Neural progenitor cell (in vitro differentiated cells): ENCODE data around the gene MYOM1. TPM values are rescaled to one million over a fixed set of nuclear protein-coding genes. Genes with fewer than 3 reads are reported as not detected.
"Not testable (repeated sequence)": the region's sequence is repeated elsewhere in the genome, so short reads cannot be mapped to it uniquely, and the experiment has no call there.

Source experiments
- DNase-seq: peaks from one replicate; pipeline ENCODE4 v3.0.0-alpha.2; 2016; ENCODE audit warnings: low spot score
- H2AFZ ChIP-seq: fragments of 200-600 bp; sonication (generic); replicated peaks from 2 replicates; pipeline ENCODE4 v1.6.1; 2016; ENCODE audit warnings: antibody characterized with exemption
- H3F3A ChIP-seq: fragments of 200-600 bp; sonication (generic); 2 replicates; pipeline ENCODE4 v1.6.1; 2016; ENCODE audit warnings: antibody characterized with exemption, low read depth
- H3K27ac ChIP-seq: fragments of 200-600 bp; sonication (generic); 2 replicates; pipeline ENCODE4 v1.5.1; 2016; ENCODE audit warnings: mild to moderate bottlenecking
- H3K27me3 ChIP-seq: fragments of 200-600 bp; sonication (generic); 2 replicates; pipeline ENCODE4 v1.6.1; 2016; ENCODE audit warnings: mild to moderate bottlenecking, moderate library complexity
- H3K36me3 ChIP-seq: fragments of 200-600 bp; sonication (generic); 2 replicates; pipeline ENCODE4 v1.5.1; 2016
- H3K4me1 ChIP-seq: fragments of 200-600 bp; sonication (generic); 2 replicates; pipeline ENCODE4 v1.6.1; 2016; ENCODE audit warnings: mixed run types
- H3K4me2 ChIP-seq: fragments of 200-600 bp; sonication (generic); 2 replicates; pipeline ENCODE4 v1.6.1; 2016
- H3K4me3 ChIP-seq: fragments of 200-600 bp; sonication (generic); 2 replicates; pipeline ENCODE4 v1.5.1; 2016
- H3K79me2 ChIP-seq: fragments of 200-600 bp; sonication (generic); 2 replicates; pipeline ENCODE4 v1.6.1; 2016; ENCODE audit warnings: low read depth
- H3K9ac ChIP-seq: fragments of 200-600 bp; sonication (generic); 2 replicates; pipeline ENCODE4 v1.6.1; 2016
- H3K9me3 ChIP-seq: fragments of 200-600 bp; sonication (generic); 2 replicates; pipeline ENCODE4 v1.5.1; 2016; ENCODE audit warnings: low read depth
- H4K20me1 ChIP-seq: fragments of 200-600 bp; sonication (generic); 2 replicates; pipeline ENCODE4 v1.6.1; 2016; ENCODE audit warnings: low read depth
- H3K27ac Mint-ChIP-seq: 3 replicates; pipeline ENCODE4 v1.8.0; 2021; ENCODE audit warnings: mixed read lengths
- H3K27me3 Mint-ChIP-seq: 2 replicates; pipeline ENCODE4 v1.8.0; 2022; ENCODE audit warnings: low read depth, mild to moderate bottlenecking, inconsistent platforms, moderate library complexity, mixed read lengths; ENCODE audit not compliant: insufficient read depth
- H3K36me3 Mint-ChIP-seq: 3 replicates; pipeline ENCODE4 v1.8.0; 2021; ENCODE audit warnings: mixed read lengths
- H3K4me1 Mint-ChIP-seq: 3 replicates; pipeline ENCODE4 v1.8.0; 2021; ENCODE audit warnings: mixed read lengths
- H3K4me3 Mint-ChIP-seq: 3 replicates; pipeline ENCODE4 v1.8.0; 2021; ENCODE audit warnings: mild to moderate bottlenecking, moderate library complexity, mixed read lengths
- H3K9me3 Mint-ChIP-seq: 3 replicates; pipeline ENCODE4 v1.8.0; 2020; ENCODE audit warnings: mixed read lengths
- CTCF ChIP-seq: fragments of 200-600 bp; sonication (generic); IDR thresholded peaks from 2 replicates; pipeline ENCODE4 v1.5.1; 2017; ENCODE audit warnings: antibody characterized with exemption, mild to moderate bottlenecking
- EZH2 ChIP-seq: fragments of 200-600 bp; sonication (generic); IDR thresholded peaks from 2 replicates; pipeline ENCODE4 v1.6.1; 2017; ENCODE audit warnings: antibody characterized with exemption, mild to moderate bottlenecking, moderate library complexity
- EZH2phosphoT487 ChIP-seq: fragments of 200-600 bp; sonication (generic); IDR thresholded peaks from 2 replicates; pipeline ENCODE4 v1.6.1; 2017; ENCODE audit warnings: antibody characterized with exemption
- total RNA-seq: library from RNA; depleted of rRNA; stranded (reverse); fragments of >200 nt; gene quantifications from 2 replicates; pipeline ENCODE4 v1.2.3, GENCODE V29; 2015; ENCODE audit warnings: low replicate concordance

MYOM1 gene
- total RNA-seq, 1 donor from 2014 or later, result 0.45 TPM

- Histone ChIP-seq H3K4me2 (no peak overlapping the region), H3K4me1 (peaks cover 7% of the 10 kb centered on the region), H4K20me1 (no peaks in the 10 kb centered on the region), H3K9me3 (peaks cover 7% of the 10 kb centered on the region), H3K27ac (no peak overlapping the region), H2AFZ (no peak overlapping the region), H3K79me2 (no peaks in the 10 kb centered on the region), H3K36me3 (peaks cover under 1% of the 10 kb centered on the region), H3K27me3 (no peaks in the 10 kb centered on the region), H3K9ac (no peak overlapping the region), H3F3A (no peaks in the 10 kb centered on the region), H3K4me3 (no peak overlapping the region)
- peaks cover 4% of the 10 kb centered on the region for H3K9me3 Mint-ChIP-seq
- H3K4me3 Mint-ChIP-seq, result no peak overlapping the region
- H3K27ac Mint-ChIP-seq, result no peak overlapping the region
- H3K36me3 Mint-ChIP-seq, result no peaks in the 10 kb centered on the region
- no peak for TF ChIP-seq EZH2phosphoT487
- no peak for TF ChIP-seq CTCF
- TF ChIP-seq EZH2, result no peak
- no peak for DNase-seq
- peaks cover 15% of the 10 kb centered on the region for H3K4me1 Mint-ChIP-seq
- H3K27me3 Mint-ChIP-seq, result no peaks in the 10 kb centered on the region
Measured at GRCh38 chr18:3207565-3207964, 12.2 kb downstream of the MYOM1 start.

- H3K36me3 Mint-ChIP-seq, result no peaks in the 10 kb centered on the region
- H3K9me3 Mint-ChIP-seq, result peaks cover 4% of the 10 kb centered on the region
- no peak for DNase-seq
Measured at GRCh38 chr18:3205239-3205638, 14.5 kb downstream of the MYOM1 start.

GRCh38 chr18:3199942-3200645 lies 19.7 kb downstream of the MYOM1 start:
- Histone ChIP-seq H3F3A (no peaks in the 10 kb centered on the region), H3K27ac (no peak overlapping the region), H3K4me1 (no peaks in the 10 kb centered on the region), H3K79me2 (no peaks in the 10 kb centered on the region), H3K4me3 (no peak overlapping the region), H2AFZ (no peak overlapping the region), H3K27me3 (no peaks in the 10 kb centered on the region), H3K36me3 (peaks cover 7% of the 10 kb centered on the region), H3K4me2 (no peak overlapping the region), H3K9ac (no peak overlapping the region), H4K20me1 (no peaks in the 10 kb centered on the region), H3K9me3 (peaks cover 8% of the 10 kb centered on the region)
- no peak for TF ChIP-seq EZH2
- no peak for TF ChIP-seq CTCF
- no peak for TF ChIP-seq EZH2phosphoT487
- Mint-ChIP-seq H3K27me3 (no peaks in the 10 kb centered on the region), H3K9me3 (peaks cover 4% of the 10 kb centered on the region), H3K27ac (no peak overlapping the region), H3K4me3 (no peak overlapping the region), H3K36me3 (no peaks in the 10 kb centered on the region), H3K4me1 (no peaks in the 10 kb centered on the region)
- no peak for DNase-seq

More at GRCh38 chr18:3205239-3205638, 14.5 kb downstream of the MYOM1 start:
- no peaks in the 10 kb centered on the region for H3K4me1 ChIP-seq
- no peaks in the 10 kb centered on the region for H3F3A ChIP-seq
- no peaks in the 10 kb centered on the region for H3K27me3 Mint-ChIP-seq
- H3K4me3 Mint-ChIP-seq, result no peak overlapping the region
- no peak overlapping the region for H3K27ac Mint-ChIP-seq
- TF ChIP-seq EZH2phosphoT487 (no peak), EZH2 (no peak), CTCF (no peak)
- no peaks in the 10 kb centered on the region for H3K27me3 ChIP-seq
- H3K4me2 ChIP-seq, result no peak overlapping the region
- no peaks in the 10 kb centered on the region for H4K20me1 ChIP-seq
- no peak overlapping the region for H3K9ac ChIP-seq
- H3K9me3 ChIP-seq, result peaks cover 8% of the 10 kb centered on the region
- no peak overlapping the region for H2AFZ ChIP-seq
- H3K27ac ChIP-seq, result no peak overlapping the region
- H3K4me3 ChIP-seq, result no peak overlapping the region
- no peaks in the 10 kb centered on the region for H3K79me2 ChIP-seq
- H3K36me3 ChIP-seq, result peaks cover 7% of the 10 kb centered on the region
- no peaks in the 10 kb centered on the region for H3K4me1 Mint-ChIP-seq

GRCh38 chr18:3198260-3198860 lies 21.4 kb downstream of the MYOM1 start:
- not testable (repeated sequence) for H2AFZ ChIP-seq, H3K27me3 ChIP-seq, H3K9me3 ChIP-seq, H3K4me1 Mint-ChIP-seq, H3K4me2 ChIP-seq, H3K36me3 Mint-ChIP-seq, H3K27me3 Mint-ChIP-seq, H3K9me3 Mint-ChIP-seq, H3K4me3 Mint-ChIP-seq, H3K36me3 ChIP-seq, H3F3A ChIP-seq, H3K79me2 ChIP-seq, H3K27ac ChIP-seq, H4K20me1 ChIP-seq, H3K4me3 ChIP-seq, DNase-seq, H3K4me1 ChIP-seq, H3K9ac ChIP-seq, H3K27ac Mint-ChIP-seq
